Esophagus squamous epithelium (tissue), 5 donors: ENCODE data around the gene ZBTB24. TPM values are rescaled to one million over a fixed set of nuclear protein-coding genes. Genes with fewer than 3 reads are reported as not detected.

Experiments
- DNase-seq: peaks from one replicate; lab custom pipeline; 2025; lab: John Stamatoyannopoulos, UW
- H3K27ac ChIP-seq, 4 donors: fragments of 200-600 bp; sonication (generic); one replicate each; pipeline ENCODE4 v1.5.1; 2016 to 2019; ENCODE audit warnings: mild to moderate bottlenecking in 1 of 4
- H3K27me3 ChIP-seq, 4 donors: fragments of 200-600 bp; sonication (generic); 1 replicate in 3 of 4; 2 replicates in 1 of 4; pipeline versions ENCODE4 v1.5.1 to v1.6.0; 2017 to 2021; ENCODE audit warnings: antibody characterized with exemption in 1 of 4
- H3K36me3 ChIP-seq, 3 donors: fragments of 200-600 bp; sonication (generic); one replicate each; pipeline ENCODE4 v1.5.1; 2016 to 2019
- H3K4me1 ChIP-seq, 3 donors: fragments of 200-600 bp; sonication (generic); one replicate each; pipeline ENCODE4 v1.5.1; 2017 to 2019
- H3K4me3 ChIP-seq, 4 donors: fragments of 200-600 bp; sonication (generic); 1 replicate in 3 of 4; 2 replicates in 1 of 4; pipeline ENCODE4 v1.5.1; 2016 to 2019; ENCODE audit warnings: mild to moderate bottlenecking in 2 of 4, moderate library complexity in 1 of 4
- H3K9me3 ChIP-seq, 3 donors: fragments of 200-600 bp; sonication (generic); one replicate each; pipeline ENCODE4 v1.5.1; 2016 to 2019
- CTCF ChIP-seq, 6 experiments: fragments of 450-650 bp in 4 of 6; fragments of 200-600 bp in 2 of 6; sonication (generic) in 2 of 6; IDR thresholded peaks; one replicate each; pipeline ENCODE4 v1.5.1; 2016 to 2019; ENCODE audit warnings: antibody characterized with exemption in 6 of 6, mild to moderate bottlenecking in 4 of 6, moderate library complexity in 4 of 6
- POLR2A ChIP-seq, 4 donors: fragments of 450-650 bp; IDR thresholded peaks; one replicate each; pipeline ENCODE4 v1.6.1; 2017; ENCODE audit warnings: antibody characterized with exemption in 4 of 4, mild to moderate bottlenecking in 4 of 4, moderate library complexity in 3 of 4
- WGBS, 2 donors: methylation state at CpG; one replicate each; pipeline ENCODE4 v1.1.5; 2018; 5-methylcytosine and 5-hydroxymethylcytosine counted together
- intact Hi-C: fragments of 100-400 bp; cut with DNase I; formaldehyde crosslinking; loops from one replicate; pipeline ENCODE4 v1.15.0; 2022
- total RNA-seq, 4 donors: library from RNA; depleted of rRNA; stranded (reverse); fragments of >200 nt; gene quantifications; one replicate each; pipeline ENCODE4 v1.1.0, GENCODE V29; 2016
- donor health status: DM: yes; HTN: yes; CAD: no.

Gene ZBTB24
- total RNA-seq, 4 donors from 2014 or later, result 3.9 to 8.4 (median 7.0) TPM

GRCh38 chr6:109485266-109485935 is 2.4 kb upstream of the ZBTB24 start:
- DNase-seq, result no peak
- no peaks in the 10 kb centered on the region for H3K27me3 ChIP-seq
- H3K27ac ChIP-seq, result peak overlapping the region in 3 of 4 donors; percentile 6 to 94 (median 58)

GRCh38 chr6:109484122-109484521 is 1.1 kb upstream of the ZBTB24 start:
- intact Hi-C loops, result no loop called here
- Histone ChIP-seq H3K9me3 (no peaks in the 10 kb centered on the region), H3K4me3 (peak overlapping the region in 1 of 4 donors; percentile 99), H3K27me3 (no peaks in the 10 kb centered on the region), H3K27ac (peak overlapping the region; percentile 59 to 94 (median 88)), H3K36me3 (peaks cover 3 to 19% (median 5%) of the 10 kb centered on the region in 3 donors), H3K4me1 (peaks cover 22 to 62% (median 30%) of the 10 kb centered on the region in 3 donors)
- TF ChIP-seq CTCF (IDR thresholded peaks at IDR 0.05), result no peak
- no peak for TF ChIP-seq POLR2A (IDR thresholded peaks at IDR 0.05)
- WGBS, 2 donors, result 46 to 67% methylated on average over 3 of the region's 3 CpGs
- DNase-seq, result no peak

More at GRCh38 chr6:109485266-109485935, 2.4 kb upstream of the ZBTB24 start:
- TF ChIP-seq CTCF (IDR thresholded peaks at IDR 0.05) (no peak), POLR2A (IDR thresholded peaks at IDR 0.05) (no peak)
- peaks cover 11 to 49% (median 19%) of the 10 kb centered on the region in 3 donors for H3K4me1 ChIP-seq
- H3K36me3 ChIP-seq, result peaks cover 2 to 14% (median 5%) of the 10 kb centered on the region in 3 donors
- WGBS, 2 donors, result 58 to 65% methylated on average over 3 of the region's 3 CpGs
- no peak overlapping the region for H3K4me3 ChIP-seq
- intact Hi-C loops, result no loop called here
- H3K9me3 ChIP-seq, result no peaks in the 10 kb centered on the region

- TF ChIP-seq CTCF (IDR thresholded peaks at IDR 0.05), result no peak
- TF ChIP-seq POLR2A (IDR thresholded peaks at IDR 0.05), result no peak
- peak overlapping the region; percentile 19 to 99 (median 75) for H3K4me3 ChIP-seq
- intact Hi-C loops, result no loop called here
- peaks cover 3 to 19% (median 5%) of the 10 kb centered on the region in 3 donors for H3K36me3 ChIP-seq
- DNase-seq, result no peak
- WGBS, 2 donors, result 2 to 3% methylated on average over 6 of the region's 6 CpGs
- no peaks in the 10 kb centered on the region for H3K9me3 ChIP-seq
- H3K27ac ChIP-seq, result peak overlapping the region; percentile 59 to 94 (median 88)
- H3K4me1 ChIP-seq, result peaks cover 25 to 66% (median 34%) of the 10 kb centered on the region in 3 donors
- no peaks in the 10 kb centered on the region for H3K27me3 ChIP-seq
Measured at GRCh38 chr6:109483735-109484057, 677 bp upstream of the ZBTB24 start.

- peaks cover 6 to 42% (median 9%) of the 10 kb centered on the region in 3 donors for H3K36me3 ChIP-seq
- WGBS, 2 donors, result 87 to 94% methylated on average over 7 of the region's 7 CpGs
- H3K4me1 ChIP-seq, result peaks cover 30 to 89% (median 54%) of the 10 kb centered on the region in 3 donors
- no peak overlapping the region for H3K27ac ChIP-seq
- H3K9me3 ChIP-seq, result no peaks in the 10 kb centered on the region
- peak overlapping the region in 1 of 4 donors; percentile 84 for H3K4me3 ChIP-seq
- DNase-seq, result no peak
- TF ChIP-seq CTCF (IDR thresholded peaks at IDR 0.05) (no peak), POLR2A (IDR thresholded peaks at IDR 0.05) (no peak)
- no peaks in the 10 kb centered on the region for H3K27me3 ChIP-seq
- intact Hi-C loops, result no loop called here
Measured at GRCh38 chr6:109480993-109481480, 2.0 kb downstream of the ZBTB24 start.
